B cell (primary cell): ENCODE results near the gene TLX2.

ENCODE experiments used
- CTCF ChIP-seq: fragments of 200-600 bp; IDR thresholded peaks from one replicate; pipeline ENCODE4 v1.8.0; 2022; ENCODE audit warnings: antibody characterized with exemption, mild to moderate bottlenecking
- EZH2 ChIP-seq: IDR thresholded peaks from 2 replicates; pipeline ENCODE4 v1.6.1; 2012; ENCODE audit warnings: borderline replicate concordance, low read depth, mild to moderate bottlenecking, moderate library complexity, low read length; ENCODE audit not compliant: insufficient read depth, poor library complexity, severe bottlenecking

GRCh38 chr2:74526649-74527230 lies 12.5 kb downstream of the TLX2 start:
- TF ChIP-seq CTCF (no peak), EZH2 (no peak)
